Astrocyte (in vitro differentiated cells and primary cell): Measurements from ENCODE around the gene RALGPS1. TPM values are rescaled to one million over a fixed set of nuclear protein-coding genes. Genes with fewer than 3 reads are reported as not detected.

Experiments used
- DNase-seq: peaks from one replicate; pipeline ENCODE4 v3.0.0-alpha.2; 2010; ENCODE audit warnings: low read depth
- FAIRE-seq: peaks from 2 replicates; lab custom pipeline; 2011; peaks lifted over from hg19 to GRCh38; lab: Jason Lieb, UNC
- H2AFZ ChIP-seq: 2 replicates; pipeline ENCODE4 v1.6.0; 2012; ENCODE audit warnings: low read depth, low read length, inconsistent platforms
- H3K27ac ChIP-seq: 2 replicates; pipeline ENCODE4 v1.5.1; 2011; ENCODE audit warnings: low read depth, low read length, inconsistent platforms
- H3K27me3 ChIP-seq: 2 replicates; pipeline ENCODE4 v1.6.0; 2011; ENCODE audit warnings: low read length, inconsistent platforms; ENCODE audit not compliant: insufficient read depth
- H3K36me3 ChIP-seq: 2 replicates; pipeline ENCODE4 v1.5.1; 2011; ENCODE audit warnings: low read length, inconsistent platforms; ENCODE audit not compliant: insufficient read depth
- H3K4me1 ChIP-seq: 2 replicates; pipeline ENCODE4 v1.5.1; 2011; ENCODE audit warnings: low read length, inconsistent platforms; ENCODE audit not compliant: insufficient read depth
- H3K4me2 ChIP-seq: 2 replicates; pipeline ENCODE4 v1.6.0; 2012; ENCODE audit warnings: low read length, inconsistent platforms
- H3K4me3 ChIP-seq: 2 replicates; pipeline ENCODE4 v1.5.1; 2011; ENCODE audit warnings: low read depth, mild to moderate bottlenecking, low read length, inconsistent platforms; ENCODE audit not compliant: insufficient read depth
- H3K79me2 ChIP-seq: 2 replicates; pipeline ENCODE4 v1.6.0; 2012; ENCODE audit warnings: mild to moderate bottlenecking, low read length, inconsistent platforms; ENCODE audit not compliant: insufficient read depth
- H3K9ac ChIP-seq: 2 replicates; pipeline ENCODE4 v1.6.0; 2012; ENCODE audit warnings: mild to moderate bottlenecking, low read length, inconsistent platforms
- H3K9me3 ChIP-seq: 2 replicates; pipeline ENCODE4 v1.5.1; 2012; ENCODE audit warnings: low read depth, mild to moderate bottlenecking, low read length, inconsistent platforms; ENCODE audit not compliant: insufficient read depth
- H4K20me1 ChIP-seq: 2 replicates; pipeline ENCODE4 v1.6.0; 2012; ENCODE audit warnings: low read length, inconsistent platforms; ENCODE audit not compliant: insufficient read depth
- H3K27ac Mint-ChIP-seq: one replicate; pipeline ENCODE4 v1.8.0; 2021; ENCODE audit warnings: mild to moderate bottlenecking, mixed read lengths; ENCODE audit not compliant: unreplicated experiment
- H3K27me3 Mint-ChIP-seq: one replicate; pipeline ENCODE4 v1.8.0; 2021; ENCODE audit warnings: low read depth, mixed read lengths; ENCODE audit not compliant: unreplicated experiment
- H3K36me3 Mint-ChIP-seq: one replicate; pipeline ENCODE4 v1.8.0; 2021; ENCODE audit warnings: low read depth, mixed read lengths; ENCODE audit not compliant: unreplicated experiment
- H3K4me1 Mint-ChIP-seq: one replicate; pipeline ENCODE4 v1.8.0; 2021; ENCODE audit warnings: low read depth, mixed read lengths; ENCODE audit not compliant: unreplicated experiment
- H3K4me3 Mint-ChIP-seq: one replicate; pipeline ENCODE4 v1.8.0; 2021; ENCODE audit warnings: mild to moderate bottlenecking, moderate library complexity, mixed read lengths; ENCODE audit not compliant: unreplicated experiment
- H3K9me3 Mint-ChIP-seq: one replicate; pipeline ENCODE4 v1.8.0; 2021; ENCODE audit warnings: mild to moderate bottlenecking, mixed read lengths; ENCODE audit not compliant: unreplicated experiment
- EZH2 ChIP-seq: IDR thresholded peaks from 2 replicates; pipeline ENCODE4 v1.6.1; 2012; ENCODE audit warnings: mild to moderate bottlenecking, low read length, inconsistent platforms; ENCODE audit not compliant: insufficient read depth
- total RNA-seq: library from RNA; stranded (reverse); gene quantifications from 2 replicates; pipeline ENCODE4 v1.2.1, GENCODE V29; 2021
- TF ChIP-seq, protein P1 (sequence below): IDR thresholded peaks from 2 replicates; pipeline ENCODE4 v1.5.1; 2011; ENCODE audit warnings: low read depth, mild to moderate bottlenecking, inconsistent platforms, low read length, moderate library complexity; ENCODE audit not compliant: insufficient read depth

Gene RALGPS1
- total RNA-seq, 1 donor from 2014 or later = 2.8 TPM

DNA sequence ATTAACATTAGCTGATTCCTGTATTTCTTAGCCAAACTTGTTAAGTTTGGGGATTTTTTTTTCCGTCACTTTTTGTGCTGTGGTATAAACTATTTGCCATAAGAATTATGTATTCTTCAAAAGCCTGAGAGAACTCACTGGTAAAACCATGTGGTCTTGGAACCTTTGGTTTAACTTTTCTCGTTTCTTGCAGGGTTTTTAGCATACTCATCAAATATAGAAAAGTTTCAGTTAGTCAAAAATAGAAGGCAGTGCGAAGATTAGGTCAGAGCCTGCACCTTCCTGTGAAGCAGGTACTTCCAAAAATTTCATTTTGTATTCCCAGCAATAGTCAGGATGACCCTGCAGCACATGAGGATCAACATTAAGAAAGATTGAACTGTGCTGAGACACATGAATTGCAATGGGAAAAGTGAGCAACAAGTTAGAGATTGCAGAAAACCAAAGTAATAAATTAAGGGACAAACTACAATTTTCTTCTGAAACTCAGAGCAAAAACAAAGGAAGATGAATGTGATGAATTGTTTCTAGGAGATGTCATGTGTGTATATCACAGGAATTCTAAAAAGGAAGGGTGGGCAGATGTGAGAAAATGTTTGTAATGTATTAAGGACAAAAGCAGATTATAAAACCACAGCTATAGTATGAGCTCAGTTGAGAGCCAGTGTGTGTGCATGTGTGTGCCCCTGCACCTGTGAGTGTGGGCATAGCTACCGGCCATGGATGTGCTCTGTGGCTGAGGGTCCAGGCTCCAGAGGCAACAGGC is 105.6 kb downstream of the RALGPS1 start:
- H3K9me3 Mint-ChIP-seq = no peaks in the 10 kb centered on the region
- no peaks in the 10 kb centered on the region for H3K36me3 Mint-ChIP-seq
- FAIRE-seq (no peak), DNase-seq (peak; percentile 10)
- H3K4me1 Mint-ChIP-seq = peaks cover 2% of the 10 kb centered on the region
- TF ChIP-seq, protein P1, sequence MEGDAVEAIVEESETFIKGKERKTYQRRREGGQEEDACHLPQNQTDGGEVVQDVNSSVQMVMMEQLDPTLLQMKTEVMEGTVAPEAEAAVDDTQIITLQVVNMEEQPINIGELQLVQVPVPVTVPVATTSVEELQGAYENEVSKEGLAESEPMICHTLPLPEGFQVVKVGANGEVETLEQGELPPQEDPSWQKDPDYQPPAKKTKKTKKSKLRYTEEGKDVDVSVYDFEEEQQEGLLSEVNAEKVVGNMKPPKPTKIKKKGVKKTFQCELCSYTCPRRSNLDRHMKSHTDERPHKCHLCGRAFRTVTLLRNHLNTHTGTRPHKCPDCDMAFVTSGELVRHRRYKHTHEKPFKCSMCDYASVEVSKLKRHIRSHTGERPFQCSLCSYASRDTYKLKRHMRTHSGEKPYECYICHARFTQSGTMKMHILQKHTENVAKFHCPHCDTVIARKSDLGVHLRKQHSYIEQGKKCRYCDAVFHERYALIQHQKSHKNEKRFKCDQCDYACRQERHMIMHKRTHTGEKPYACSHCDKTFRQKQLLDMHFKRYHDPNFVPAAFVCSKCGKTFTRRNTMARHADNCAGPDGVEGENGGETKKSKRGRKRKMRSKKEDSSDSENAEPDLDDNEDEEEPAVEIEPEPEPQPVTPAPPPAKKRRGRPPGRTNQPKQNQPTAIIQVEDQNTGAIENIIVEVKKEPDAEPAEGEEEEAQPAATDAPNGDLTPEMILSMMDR = no peak
- no peak for TF ChIP-seq EZH2
- H3K4me3 ChIP-seq = no peak overlapping the region
- no peaks in the 10 kb centered on the region for H3K27me3 ChIP-seq
- no peaks in the 10 kb centered on the region for H3K79me2 ChIP-seq
- no peaks in the 10 kb centered on the region for H4K20me1 ChIP-seq
- no peaks in the 10 kb centered on the region for H3K36me3 ChIP-seq
- no peak overlapping the region for H3K27ac ChIP-seq
- H3K9ac ChIP-seq = no peak overlapping the region
- H3K4me2 ChIP-seq = no peak overlapping the region
- H3K4me1 ChIP-seq = no peaks in the 10 kb centered on the region
- H3K4me3 Mint-ChIP-seq = no peak overlapping the region
- H2AFZ ChIP-seq = no peak overlapping the region
- H3K27ac Mint-ChIP-seq = no peak overlapping the region
- peaks cover 9% of the 10 kb centered on the region for H3K27me3 Mint-ChIP-seq
- no peaks in the 10 kb centered on the region for H3K9me3 ChIP-seq

DNA sequence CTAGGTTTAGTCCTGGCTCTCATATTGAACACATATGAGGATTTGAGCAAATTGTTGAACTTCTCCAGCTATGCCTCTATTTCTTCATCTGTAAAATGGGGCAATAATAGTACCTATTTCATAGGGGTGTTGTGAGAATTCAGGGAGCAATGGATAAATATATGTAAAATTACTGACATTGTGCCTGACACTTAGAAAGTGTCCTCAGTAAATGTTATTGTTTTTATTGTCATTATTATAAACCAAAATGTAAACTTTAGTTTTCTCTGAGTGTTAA is 106.2 kb downstream of the RALGPS1 start:
- H3K4me2 ChIP-seq = no peak overlapping the region
- H3K36me3 ChIP-seq = no peaks in the 10 kb centered on the region
- FAIRE-seq (no peak), DNase-seq (no peak)
- H3K4me3 ChIP-seq = no peak overlapping the region
- H3K9me3 Mint-ChIP-seq = no peaks in the 10 kb centered on the region
- H4K20me1 ChIP-seq = no peaks in the 10 kb centered on the region
- no peaks in the 10 kb centered on the region for H3K27me3 ChIP-seq
- H3K79me2 ChIP-seq = no peaks in the 10 kb centered on the region
- H3K4me1 Mint-ChIP-seq = peaks cover 2% of the 10 kb centered on the region
- H3K4me3 Mint-ChIP-seq = no peak overlapping the region
- H2AFZ ChIP-seq = no peak overlapping the region
- TF ChIP-seq, protein P1 = no peak
- TF ChIP-seq EZH2 = no peak
- H3K9ac ChIP-seq = no peak overlapping the region
- H3K27ac ChIP-seq = no peak overlapping the region
- H3K4me1 ChIP-seq = no peaks in the 10 kb centered on the region
- no peak overlapping the region for H3K27ac Mint-ChIP-seq
- no peaks in the 10 kb centered on the region for H3K9me3 ChIP-seq
- H3K27me3 Mint-ChIP-seq = peaks cover 8% of the 10 kb centered on the region
- H3K36me3 Mint-ChIP-seq = no peaks in the 10 kb centered on the region

DNA sequence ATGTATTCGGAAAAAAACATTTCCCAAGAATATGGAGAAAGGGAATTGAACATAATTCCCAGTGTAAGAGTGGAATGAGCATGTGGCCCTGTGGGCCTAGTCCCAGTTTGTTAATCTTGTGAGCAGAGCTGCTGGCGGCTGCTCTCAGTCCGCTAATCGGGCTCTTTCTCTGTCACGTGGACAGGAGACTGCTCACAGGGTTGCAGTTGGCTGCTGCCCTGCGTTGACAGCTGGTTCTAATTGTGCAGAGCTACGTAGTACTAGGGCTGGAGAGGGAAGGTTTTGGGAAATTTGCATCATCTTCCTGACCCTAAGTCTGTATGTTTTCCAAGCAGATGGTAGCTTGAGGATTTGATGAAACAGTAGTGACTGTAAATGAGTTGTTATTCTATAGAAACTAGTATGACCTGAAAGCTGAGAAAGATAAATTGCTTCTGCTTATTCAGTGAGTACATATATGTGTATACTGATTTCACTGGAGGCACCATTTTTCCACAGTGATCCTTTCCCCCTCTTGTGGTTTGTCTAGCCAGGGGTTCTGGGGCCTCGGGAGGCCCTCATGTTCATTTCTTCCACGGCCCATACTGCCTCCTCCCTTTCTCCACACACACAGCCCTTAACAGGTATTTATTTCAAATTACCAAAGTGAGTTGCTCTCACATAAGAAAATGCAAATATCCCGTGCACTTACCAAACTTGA is 107.2 kb downstream of the RALGPS1 start:
- H3K27ac Mint-ChIP-seq = no peak overlapping the region
- peak; percentile 13 for FAIRE-seq
- H3K4me3 Mint-ChIP-seq = no peak overlapping the region
- H2AFZ ChIP-seq = no peak overlapping the region
- TF ChIP-seq, protein P1 = no peak
- no peak for TF ChIP-seq EZH2
- no peaks in the 10 kb centered on the region for H3K9me3 ChIP-seq
- no peaks in the 10 kb centered on the region for H3K36me3 ChIP-seq
- H4K20me1 ChIP-seq = no peaks in the 10 kb centered on the region
- no peak overlapping the region for H3K9ac ChIP-seq
- H3K27ac ChIP-seq = no peak overlapping the region
- H3K9me3 Mint-ChIP-seq = no peaks in the 10 kb centered on the region
- peaks cover 2% of the 10 kb centered on the region for H3K4me1 Mint-ChIP-seq
- DNase-seq = peak; percentile 88
- H3K4me3 ChIP-seq = no peak overlapping the region
- peaks cover 6% of the 10 kb centered on the region for H3K27me3 Mint-ChIP-seq
- no peak overlapping the region for H3K4me2 ChIP-seq
- no peaks in the 10 kb centered on the region for H3K36me3 Mint-ChIP-seq
- H3K27me3 ChIP-seq = no peaks in the 10 kb centered on the region
- H3K4me1 ChIP-seq = no peaks in the 10 kb centered on the region
- H3K79me2 ChIP-seq = no peaks in the 10 kb centered on the region
